Aorta (tissue), 5 donors: Measurements from ENCODE around the gene RBMXL2. TPM values are rescaled to one million over a fixed set of nuclear protein-coding genes. Genes with fewer than 3 reads are reported as not detected.
A peak's percentile ranks its signal among the peaks of the same experiment; 100 is the strongest.

Experiments used
- ATAC-seq: fragments of 200-7000 bp; cut with Tn5 transposase; one replicate; pipeline ENCODE4 v1.9.1; 2022; ENCODE audit warnings: moderate library complexity; ENCODE audit not compliant: low FRiP score
- DNase-seq, 2 donors: peaks; one replicate each; pipeline ENCODE4 v3.0.0-alpha.2; 2020
- H3K27ac ChIP-seq, 2 donors: one replicate each; pipeline ENCODE4 v1.5.1; 2013; ENCODE audit warnings: low read length in 2 of 2, mild to moderate bottlenecking in 2 of 2, moderate library complexity in 2 of 2, control low read depth in 1 of 2, inconsistent platforms in 1 of 2, low read depth in 1 of 2
- H3K27me3 ChIP-seq, 2 donors: one replicate each; pipeline ENCODE4 v1.6.1; 2013; ENCODE audit warnings: control low read depth in 1 of 2, low read length in 1 of 2, mild to moderate bottlenecking in 1 of 2, moderate library complexity in 1 of 2; ENCODE audit not compliant: insufficient read depth in 2 of 2, control insufficient read depth in 1 of 2
- H3K36me3 ChIP-seq, 2 donors: one replicate each; pipeline ENCODE4 v1.6.1; 2013; ENCODE audit warnings: control low read depth in 1 of 2, low read length in 1 of 2, mild to moderate bottlenecking in 1 of 2; ENCODE audit not compliant: insufficient read depth in 2 of 2, control insufficient read depth in 1 of 2
- H3K4me1 ChIP-seq, 2 donors: one replicate each; pipeline ENCODE4 v1.6.1; 2013; ENCODE audit warnings: low read length in 2 of 2, control low read depth in 1 of 2, mild to moderate bottlenecking in 1 of 2, moderate library complexity in 1 of 2; ENCODE audit not compliant: insufficient read depth in 2 of 2, control insufficient read depth in 1 of 2
- H3K4me3 ChIP-seq, 2 donors: one replicate each; pipeline ENCODE4 v1.5.1; 2013; ENCODE audit warnings: low read length in 2 of 2, control low read depth in 1 of 2, mild to moderate bottlenecking in 1 of 2
- H3K9me3 ChIP-seq: one replicate; pipeline ENCODE4 v1.6.1; 2013; ENCODE audit warnings: mild to moderate bottlenecking, low read length; ENCODE audit not compliant: control insufficient read depth
- WGBS, 2 donors: extraction: QIAGEN DNeasy Blood & Tissue Kit; methylation state at CpG; one replicate each; pipeline ENCODE4 v1.1.7; 2013; 5-methylcytosine and 5-hydroxymethylcytosine counted together
- intact Hi-C, 2 donors: fragments of 100-400 bp; cut with DNase I; formaldehyde crosslinking; loops; one replicate each; pipeline versions ENCODE4 v1.14.2 to v1.15.0; 2022
- long read RNA-seq, 2 donors: library from polyadenylated mRNA; unstranded; transcript quantifications; one replicate each; pipeline ENCODE4 v2.0.0, GENCODE V29; 2020 to 2021
- polyA plus RNA-seq, 2 donors: library from polyadenylated mRNA; stranded (reverse); fragments of 200-250 nt; gene quantifications; one replicate each; pipeline ENCODE4 v1.2.3, GENCODE V29; 2013
- total RNA-seq, 2 donors: library from RNA; stranded (reverse); fragmentation: NEBNext Ultra II Directional; extraction: Animal tissue kit (Norgen Biotek cat#: 25700); gene quantifications; one replicate each; pipeline ENCODE4 v1.2.1, GENCODE V29; 2021
- donor health status: healthy with polysubstance abuse.
- donor health status: Bipolar disorder and iron deficiency.
- donor health status: DM: no; HTN: no; CAD: no.
- donor health status: DM: no; HTN: no; CAD: no.
- donor health status: DM: yes; HTN: yes; CAD: no.

RBMXL2 gene
- total RNA-seq, result not detected
- not detected for polyA plus RNA-seq
- long read RNA-seq, donor 1, result 0 reads
- long read RNA-seq, donor 2, result 0 reads

GRCh38 chr11:7088921-7089320 lies at the start of gene RBMXL2:
RBMXL2 (plus strand) TSS chr11:7088998; CDS start chr11:7089121, 123 bp downstream.
- Histone ChIP-seq H3K36me3 (no peaks in the 10 kb centered on the region), H3K4me1 (no peaks in the 10 kb centered on the region), H3K27ac (no peak within 1 kb of the TSS), H3K4me3 (no peak within 1 kb of the TSS), H3K9me3 (peaks cover 2% of the 10 kb centered on the region), H3K27me3 (no peaks in the 10 kb centered on the region)
- DNase-seq, result peak in 1 of 2 donors; percentile 68
- intact Hi-C loops, result no loop called here
- ATAC-seq, result no peak
- WGBS, 2 donors, result 59 to 72% methylated on average over 45 of the region's 45 CpGs

GRCh38 chr11:7046474-7047175 lies 42.2 kb upstream of the RBMXL2 start:
- DNase-seq, result no peak
- H3K36me3 ChIP-seq, result no peaks in the 10 kb centered on the region
- intact Hi-C loops, result no loop called here
- H3K4me1 ChIP-seq, result no peaks in the 10 kb centered on the region
- H3K4me3 ChIP-seq, result no peak overlapping the region
- peaks cover 0 to 1% of the 10 kb centered on the region in 2 donors for H3K27me3 ChIP-seq
- no peaks in the 10 kb centered on the region for H3K9me3 ChIP-seq
- ATAC-seq, result no peak
- no peak overlapping the region for H3K27ac ChIP-seq
- 22 to 25% methylated on average over 3 of the region's 3 CpGs for WGBS, 2 donors

DNA sequence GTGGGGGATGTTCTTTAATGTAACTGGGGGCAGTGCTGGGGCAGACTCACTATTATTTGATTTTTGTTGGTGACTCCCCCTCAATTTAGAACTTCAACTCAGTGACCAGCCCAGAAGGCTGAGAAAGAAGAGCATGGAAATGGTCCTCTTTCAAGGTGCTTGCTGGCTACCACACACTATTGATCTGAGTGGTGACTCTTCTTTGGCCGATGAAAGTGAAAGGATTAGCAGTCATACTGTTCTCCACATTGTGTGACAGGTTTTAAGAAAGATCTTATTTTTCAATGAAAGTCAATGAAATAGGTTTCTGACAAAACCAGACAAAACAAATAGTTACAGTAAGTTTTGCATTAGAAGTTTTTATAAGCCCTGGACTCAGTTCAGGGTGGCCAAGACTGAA lies 38.6 kb upstream of the RBMXL2 start:
- no peaks in the 10 kb centered on the region for H3K9me3 ChIP-seq
- no peak for ATAC-seq
- H3K4me1 ChIP-seq, result no peaks in the 10 kb centered on the region
- intact Hi-C loops, result no loop called here
- no peak overlapping the region for H3K4me3 ChIP-seq
- DNase-seq, result no peak
- 97 to 100% methylated on average over 1 of the region's 1 CpG for WGBS, 2 donors
- no peak overlapping the region for H3K27ac ChIP-seq
- peaks cover 0 to 1% of the 10 kb centered on the region in 2 donors for H3K27me3 ChIP-seq
- H3K36me3 ChIP-seq, result no peaks in the 10 kb centered on the region

DNA sequence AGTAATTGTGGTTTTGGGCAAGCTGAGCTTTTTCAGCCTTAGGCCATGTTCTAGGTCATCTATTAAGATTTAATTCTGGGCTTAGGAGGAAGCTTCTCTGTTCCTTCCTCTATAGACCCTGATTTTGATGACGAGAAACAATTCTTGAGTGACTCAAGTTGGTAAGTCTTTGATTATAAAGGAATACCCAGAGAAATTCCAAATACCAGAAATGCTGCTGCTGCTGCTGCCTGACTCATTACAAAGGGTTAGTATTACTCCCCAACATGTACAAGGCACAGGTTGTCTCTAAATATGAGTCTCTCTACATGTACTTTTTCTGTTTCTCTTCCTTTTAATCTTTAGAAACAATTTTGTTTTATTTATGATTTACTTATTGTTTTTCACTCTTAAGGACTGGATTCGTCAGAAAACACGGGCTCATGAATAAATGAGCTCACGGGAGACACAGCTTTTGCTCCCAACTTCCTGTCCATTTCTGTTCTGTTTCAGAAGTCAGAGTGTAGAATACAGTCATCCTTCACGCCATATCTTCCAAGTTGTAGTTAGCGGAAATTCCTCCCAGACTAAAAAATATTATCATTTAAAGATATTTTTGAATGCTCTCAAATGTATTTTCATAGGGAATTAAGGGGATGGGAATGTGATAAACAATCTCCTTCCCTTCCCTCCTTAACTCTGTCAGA lies 31.8 kb upstream of the RBMXL2 start:
- Histone ChIP-seq H3K4me3 (no peak overlapping the region), H3K27me3 (no peaks in the 10 kb centered on the region), H3K27ac (no peak overlapping the region), H3K4me1 (no peaks in the 10 kb centered on the region), H3K36me3 (no peaks in the 10 kb centered on the region), H3K9me3 (no peaks in the 10 kb centered on the region)
- WGBS, 2 donors, result 39 to 64% methylated on average over 6 of the region's 6 CpGs
- DNase-seq (no peak), ATAC-seq (no peak)
- intact Hi-C loops, result no loop called here

DNA sequence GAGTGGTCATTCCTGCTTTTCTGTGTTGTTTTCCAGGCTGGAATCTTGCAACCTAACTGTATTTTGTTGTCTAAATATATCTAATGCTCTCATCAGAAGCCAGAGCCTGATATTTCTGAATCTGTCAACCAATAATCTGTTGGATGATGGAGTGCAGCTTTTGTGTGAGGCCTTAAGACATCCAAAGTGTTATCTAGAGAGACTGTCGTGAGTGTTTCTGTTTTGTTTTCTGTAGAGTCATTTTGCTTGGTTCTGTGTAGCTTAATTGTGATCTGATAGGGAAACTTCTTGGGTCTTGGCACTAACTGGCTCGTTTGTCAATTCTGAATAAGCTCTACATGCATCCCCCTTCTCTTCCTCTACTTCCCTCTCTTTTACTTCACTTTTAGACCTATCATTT lies 31.2 kb upstream of the RBMXL2 start:
- H3K4me1 ChIP-seq, result no peaks in the 10 kb centered on the region
- DNase-seq (no peak), ATAC-seq (no peak)
- no peak overlapping the region for H3K27ac ChIP-seq
- H3K4me3 ChIP-seq, result no peak overlapping the region
- no peaks in the 10 kb centered on the region for H3K27me3 ChIP-seq
- 26 to 30% methylated on average over 2 of the region's 2 CpGs for WGBS, 2 donors
- no peaks in the 10 kb centered on the region for H3K36me3 ChIP-seq
- intact Hi-C loops, result no loop called here
- no peaks in the 10 kb centered on the region for H3K9me3 ChIP-seq

- Histone ChIP-seq H3K27me3 (no peaks in the 10 kb centered on the region), H3K27ac (no peak overlapping the region), H3K36me3 (no peaks in the 10 kb centered on the region), H3K4me3 (no peak overlapping the region), H3K9me3 (no peaks in the 10 kb centered on the region), H3K4me1 (no peaks in the 10 kb centered on the region)
- DNase-seq (no peak), ATAC-seq (no peak)
- 63 to 67% methylated on average over 1 of the region's 1 CpG for WGBS, 2 donors
- intact Hi-C loops, result no loop called here
These were observed 27.9 kb upstream of the RBMXL2 start for GRCh38 chr11:7060868-7061267.

DNA sequence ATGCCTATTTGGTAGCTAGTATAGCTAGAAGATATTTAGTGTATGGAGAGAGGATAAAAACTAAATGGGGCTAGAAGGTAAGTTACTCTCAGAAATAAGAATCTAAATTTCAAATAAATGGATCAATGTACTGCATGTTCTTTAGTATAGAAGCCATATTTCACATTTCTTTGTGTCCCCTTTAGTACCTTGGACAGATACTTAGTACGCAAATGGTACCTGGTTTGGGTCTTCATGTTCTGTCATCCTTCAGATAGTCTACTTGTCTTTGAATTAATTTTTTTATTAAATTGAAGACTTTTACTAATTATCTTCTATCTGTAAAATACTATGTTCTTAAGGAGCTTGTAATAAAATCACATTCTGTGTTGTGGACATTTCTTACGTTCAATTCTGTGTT lies 26.3 kb upstream of the RBMXL2 start:
- intact Hi-C loops, result no loop called here
- DNase-seq (no peak), ATAC-seq (no peak)
- H3K4me3 ChIP-seq, result no peak overlapping the region
- H3K9me3 ChIP-seq, result no peaks in the 10 kb centered on the region
- no peaks in the 10 kb centered on the region for H3K4me1 ChIP-seq
- H3K27ac ChIP-seq, result no peak overlapping the region
- no peaks in the 10 kb centered on the region for H3K27me3 ChIP-seq
- no peaks in the 10 kb centered on the region for H3K36me3 ChIP-seq
- WGBS, 2 donors, result 84 to 86% methylated on average over 2 of the region's 2 CpGs

DNA sequence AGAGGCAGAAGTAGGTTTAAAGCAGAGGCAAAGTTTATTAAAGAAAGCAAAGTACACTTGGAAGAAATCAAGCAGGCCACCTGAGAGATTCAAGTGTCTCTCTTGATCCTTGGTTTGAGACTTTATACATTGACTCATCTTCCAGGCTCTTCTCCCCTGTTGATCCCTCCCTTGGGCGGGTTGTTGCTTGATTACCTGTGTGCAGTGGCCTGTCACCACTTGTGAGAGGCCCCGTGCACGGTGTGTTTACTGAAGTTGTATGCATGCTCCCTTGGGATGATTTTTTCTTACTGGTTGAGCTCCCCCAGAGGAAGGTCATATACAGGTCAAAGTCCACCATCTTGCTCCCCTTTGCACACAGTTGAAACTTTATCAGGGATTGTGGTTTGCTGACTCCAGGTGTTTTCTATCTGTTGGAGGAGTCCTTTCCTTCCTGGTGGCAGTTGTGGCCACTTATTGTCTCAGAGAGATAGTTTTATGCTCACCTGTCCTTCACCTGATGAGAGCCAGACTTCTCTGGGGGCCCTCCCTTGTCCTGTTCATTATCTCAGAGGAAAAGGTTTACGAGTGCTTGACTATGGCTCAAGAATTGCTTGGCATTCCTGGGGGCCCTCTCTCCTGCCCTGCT lies 16.3 kb upstream of the RBMXL2 start:
- H3K4me3 ChIP-seq, result no peak overlapping the region
- no peaks in the 10 kb centered on the region for H3K27me3 ChIP-seq
- ATAC-seq (no peak), DNase-seq (no peak)
- H3K4me1 ChIP-seq, result no peaks in the 10 kb centered on the region
- intact Hi-C loops, result no loop called here
- WGBS, 2 donors, result 58 to 63% methylated on average over 4 of the region's 4 CpGs
- H3K9me3 ChIP-seq, result no peaks in the 10 kb centered on the region
- H3K27ac ChIP-seq, result no peak overlapping the region
- H3K36me3 ChIP-seq, result no peaks in the 10 kb centered on the region
